Fibroblast of peridontal ligament (primary cell): Measurements from ENCODE around the gene MYL7.

ENCODE experiments used
- DNase-seq: peaks from one replicate; pipeline ENCODE4 v3.0.0-alpha.2; 2010; ENCODE audit errors: extremely low read depth

The MYL7 gene

DNA sequence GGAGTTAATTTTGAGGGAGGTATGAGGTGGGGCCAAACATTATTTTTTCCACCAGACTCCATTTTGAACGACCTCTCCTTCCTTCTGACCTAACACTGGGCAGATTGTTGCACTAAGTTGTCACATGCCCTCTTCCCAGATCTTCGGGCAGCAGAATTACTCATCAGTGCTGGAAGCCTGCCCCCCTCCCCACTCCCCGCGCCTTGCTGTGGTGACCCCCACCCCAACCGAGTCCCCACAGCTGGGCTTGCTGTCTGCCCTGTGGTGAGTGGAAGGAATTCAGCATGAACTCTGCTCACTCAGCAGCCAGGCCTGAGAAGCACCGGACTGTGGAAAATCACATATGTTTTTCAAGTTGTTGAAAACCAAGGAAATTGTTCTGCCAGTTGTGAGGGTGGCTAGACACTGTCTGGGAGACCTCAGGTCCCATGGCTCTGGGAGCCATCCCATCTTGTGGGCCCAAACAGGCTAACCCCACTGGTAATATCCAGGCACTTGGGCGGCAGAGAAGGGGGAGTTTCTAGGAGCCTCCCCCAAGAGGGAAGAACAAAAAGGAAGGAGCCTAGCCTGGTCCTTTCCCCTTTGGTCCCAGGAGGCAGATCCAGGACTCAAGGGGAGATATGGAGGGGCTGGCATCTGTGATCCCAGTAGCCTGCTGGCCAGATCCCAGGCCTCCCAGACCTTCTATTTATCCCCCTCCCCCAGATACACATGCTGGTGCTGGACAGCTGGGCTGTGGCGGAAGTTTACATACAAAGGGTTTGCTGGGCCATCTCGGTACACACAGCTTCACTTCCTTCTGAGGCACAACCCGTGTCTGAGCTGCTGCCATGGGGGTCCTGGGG, 40.5 kb downstream of the MYL7 start:
- DNase-seq, result peak; percentile 94

DNA sequence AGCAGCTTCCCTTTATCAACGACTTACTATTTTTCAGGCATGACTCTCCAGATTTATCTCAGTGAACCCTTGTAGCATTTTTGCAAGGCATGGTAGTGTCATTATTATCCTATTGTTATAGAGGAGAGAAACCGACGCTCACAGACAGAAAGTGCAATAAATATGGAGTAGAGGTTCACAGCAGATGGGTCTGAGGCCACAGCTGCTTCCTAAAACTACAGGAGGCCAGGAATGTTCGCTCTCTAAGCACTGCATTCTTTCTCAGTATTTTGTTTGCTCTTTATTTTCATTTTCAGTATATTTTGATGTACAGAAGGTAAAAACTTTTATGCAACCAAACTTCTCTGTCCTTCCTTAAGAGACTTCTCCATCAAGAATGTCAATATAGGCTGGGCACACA, 41.5 kb downstream of the MYL7 start:
- no peak for DNase-seq

DNA sequence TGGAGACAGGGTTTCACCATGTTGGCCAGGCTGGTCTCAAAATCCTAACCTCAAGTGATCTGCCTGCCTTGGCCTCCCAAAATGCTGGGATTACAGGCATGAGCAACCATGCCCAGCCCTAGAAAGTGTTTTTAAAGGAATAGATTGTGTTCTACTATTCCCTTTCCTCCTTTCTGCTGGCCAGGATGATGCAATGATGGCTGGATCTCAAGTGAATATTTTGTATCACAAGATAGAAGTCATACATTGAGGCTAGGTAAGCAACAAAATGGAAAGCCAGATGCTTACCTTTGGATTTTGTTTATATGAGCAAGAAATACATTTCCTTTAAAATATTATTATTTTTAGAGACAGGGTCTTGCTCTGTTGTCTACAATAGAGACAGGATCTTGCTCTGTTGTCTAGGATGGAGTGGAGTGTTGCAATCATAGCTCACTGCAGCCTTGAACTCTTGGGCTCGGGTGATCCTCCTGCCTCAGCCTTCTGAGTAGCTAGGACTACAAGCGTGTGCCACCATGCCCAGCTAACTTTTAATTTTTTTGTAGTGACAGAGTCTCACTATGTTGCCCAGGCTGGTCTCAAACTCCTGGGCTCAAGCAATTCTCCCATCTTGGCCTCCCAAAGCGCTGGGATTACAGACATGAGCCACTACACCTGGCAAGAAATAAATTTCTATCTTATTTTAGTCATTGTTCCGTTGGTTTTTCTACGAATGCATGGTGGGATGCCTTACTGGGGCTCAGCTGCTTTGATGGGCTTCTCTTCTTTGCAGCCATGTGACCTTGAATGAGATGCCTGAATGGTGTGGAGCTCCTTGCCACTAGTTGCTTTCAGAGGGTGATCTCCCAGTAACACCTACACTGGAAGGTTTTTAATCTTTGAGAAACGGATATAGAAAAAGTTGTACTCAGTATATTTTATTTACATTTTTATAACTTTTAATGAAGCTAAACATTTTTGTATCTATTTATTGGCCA, 42.8 kb downstream of the MYL7 start:
- DNase-seq, result no peak

GRCh38 chr7:44097064-44097932, 43.8 kb downstream of the MYL7 start:
- no peak for DNase-seq

- no peak for DNase-seq
These were observed 44.7 kb downstream of the MYL7 start for GRCh38 chr7:44096326-44096881.

GRCh38 chr7:44095781-44096180, 45.4 kb downstream of the MYL7 start:
- DNase-seq, result no peak

GRCh38 chr7:44094883-44095592, 46.1 kb downstream of the MYL7 start:
- no peak for DNase-seq

DNA sequence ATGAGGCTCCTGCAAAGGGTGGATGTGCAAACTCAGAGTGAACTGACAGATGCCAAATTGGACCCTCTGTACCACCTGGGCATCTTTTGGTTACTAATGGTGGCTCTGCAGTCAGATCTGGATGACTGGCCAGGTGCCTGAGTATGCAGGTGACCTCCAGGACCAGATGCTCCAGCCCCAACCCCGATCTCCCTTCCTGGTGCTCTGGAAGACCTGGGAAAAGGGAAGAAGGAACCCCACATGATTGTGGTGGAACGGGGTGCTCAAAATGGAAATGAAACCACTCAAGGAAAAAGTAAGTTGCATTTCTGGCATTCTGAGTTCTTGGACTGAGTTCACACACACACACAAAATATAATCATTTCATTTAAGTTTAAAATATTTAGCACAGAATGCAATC, 46.8 kb downstream of the MYL7 start:
- DNase-seq, result no peak

- no peak for DNase-seq
These were observed 48.0 kb downstream of the MYL7 start for GRCh38 chr7:44093102-44093641.
